Esophagus squamous epithelium (tissue), 4 donors: ENCODE results near the gene ARHGDIB.

Source experiments
- CTCF ChIP-seq, 6 experiments: fragments of 450-650 bp in 4 of 6; fragments of 200-600 bp in 2 of 6; sonication (generic) in 2 of 6; IDR thresholded peaks; one replicate each; pipeline ENCODE4 v1.5.1; 2016 to 2019; ENCODE audit warnings: antibody characterized with exemption in 6 of 6, mild to moderate bottlenecking in 4 of 6, moderate library complexity in 4 of 6
- POLR2A ChIP-seq, 4 donors: fragments of 450-650 bp; IDR thresholded peaks; one replicate each; pipeline ENCODE4 v1.6.1; 2017; ENCODE audit warnings: antibody characterized with exemption in 4 of 4, mild to moderate bottlenecking in 4 of 4, moderate library complexity in 3 of 4

- TF ChIP-seq CTCF (IDR thresholded peaks at IDR 0.05) (no peak), POLR2A (IDR thresholded peaks at IDR 0.05) (no peak)
Measured at GRCh38 chr12:14930299-14930698, 31.1 kb downstream of the ARHGDIB start.
